H54 (cell line): Measurements from ENCODE around the gene CFAP61.
"Not testable (repeated sequence)": the region's sequence is repeated elsewhere in the genome, so short reads cannot be mapped to it uniquely, and the experiment has no call there.

Experiments
- DNase-seq: peaks from one replicate; pipeline ENCODE4 v3.0.0; 2011; ENCODE audit warnings: low spot score, mixed read lengths; ENCODE audit not compliant: insufficient read length
- FAIRE-seq: peaks from 3 replicates; lab custom pipeline; 2011; peaks lifted over from hg19 to GRCh38; lab: Jason Lieb, UNC
- POLR2A ChIP-seq: IDR thresholded peaks from 2 replicates; pipeline ENCODE4 v1.6.1; 2011; ENCODE audit warnings: low read depth, mild to moderate bottlenecking, low read length

CFAP61 gene

DNA sequence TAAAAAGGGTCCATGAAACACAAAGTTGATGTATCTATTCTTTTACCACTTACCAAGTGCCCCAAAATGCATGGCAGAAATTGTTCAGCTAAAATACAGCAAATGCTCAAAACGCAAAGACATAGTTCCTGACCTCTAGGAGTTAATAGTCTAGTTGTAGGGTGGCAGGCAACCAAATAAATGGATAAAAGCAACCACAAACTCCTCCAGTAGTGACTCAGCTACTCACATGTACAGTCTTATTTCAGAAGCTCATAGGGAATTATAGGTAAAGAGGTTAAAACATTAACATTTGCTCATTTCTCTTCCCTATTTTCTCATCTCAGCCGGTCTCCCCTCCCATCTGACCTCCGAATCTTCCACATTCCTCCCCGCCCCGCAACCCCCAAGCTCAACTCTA, 171.6 kb downstream of the CFAP61 start:
- FAIRE-seq (no peak), DNase-seq (no peak)
- TF ChIP-seq POLR2A, result no peak

DNA sequence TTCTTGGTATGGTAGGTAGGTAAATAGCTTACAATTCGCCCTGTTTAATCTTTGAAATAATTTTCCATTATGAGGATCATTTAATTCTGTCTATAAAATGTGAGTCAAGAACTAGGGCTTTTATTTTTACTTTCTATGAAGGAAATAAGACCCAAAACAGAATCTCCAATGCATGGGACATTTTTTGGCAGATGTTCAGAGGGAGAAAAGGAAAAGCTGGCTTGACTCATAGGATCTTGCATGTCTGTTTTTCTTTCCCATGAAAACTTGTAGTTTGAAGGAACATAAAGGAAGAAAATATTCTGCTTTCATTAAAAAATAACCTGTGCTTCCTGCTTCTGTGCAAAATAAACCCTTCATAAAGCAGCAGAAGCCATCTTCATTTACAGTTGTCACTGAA, 172.5 kb downstream of the CFAP61 start:
- DNase-seq (no peak), FAIRE-seq (no peak)
- no peak for TF ChIP-seq POLR2A

DNA sequence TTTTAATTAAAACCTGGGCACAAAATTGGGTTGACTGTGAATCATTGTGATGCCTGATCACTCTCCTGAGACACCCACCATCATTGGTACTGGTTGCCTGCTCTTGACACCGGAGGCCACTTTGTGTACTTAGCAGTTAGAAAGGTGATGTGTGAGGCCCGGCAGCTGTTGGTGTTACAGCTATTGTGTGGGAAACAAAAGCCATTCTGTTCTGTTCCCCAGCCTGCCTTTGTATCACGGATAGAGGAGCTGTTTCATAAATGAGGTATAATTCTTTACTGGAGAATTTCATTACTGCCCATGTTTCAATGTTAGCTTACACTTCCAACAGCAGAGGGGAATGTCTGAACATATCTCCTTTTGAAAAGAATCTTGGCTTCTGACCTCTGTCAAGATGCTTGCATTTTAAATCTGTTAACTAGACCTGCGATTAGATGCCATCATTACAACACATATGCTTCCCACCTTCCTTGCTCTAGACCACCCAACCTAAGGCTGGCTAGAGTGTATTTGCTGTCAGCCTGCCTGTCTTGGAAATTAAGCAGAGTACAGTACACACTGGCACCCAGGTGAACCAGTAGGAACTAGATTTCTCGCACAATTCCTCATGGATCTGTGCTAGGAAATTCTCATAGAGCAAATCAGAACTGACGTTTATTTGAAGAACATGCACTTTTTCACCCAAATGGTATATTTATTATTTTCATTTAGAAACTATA, 173.2 kb downstream of the CFAP61 start:
- FAIRE-seq (no peak), DNase-seq (no peak)
- TF ChIP-seq POLR2A, result no peak

DNA sequence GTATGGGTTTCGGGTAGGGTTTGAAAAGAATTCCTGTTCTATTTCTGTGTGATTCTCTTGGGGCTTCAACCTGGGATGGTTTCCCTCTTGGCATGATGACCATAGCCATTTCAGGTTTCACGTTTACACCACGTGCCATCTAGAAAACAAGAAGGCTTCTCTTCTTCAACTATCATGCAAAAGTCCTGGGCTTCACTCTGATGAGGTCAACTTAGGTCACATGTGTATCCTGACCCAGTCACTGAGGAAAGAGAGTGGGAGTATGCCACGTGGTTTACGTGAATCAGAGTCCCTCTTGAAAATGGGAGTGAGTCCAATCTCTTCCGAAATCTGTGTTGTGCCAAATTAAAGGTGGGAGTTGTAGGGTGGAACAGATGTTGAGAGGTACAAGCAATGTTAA, 174.2 kb downstream of the CFAP61 start:
- no peak for DNase-seq
- TF ChIP-seq POLR2A, result no peak
- no peak for FAIRE-seq

- TF ChIP-seq POLR2A, result no peak
- DNase-seq (no peak), FAIRE-seq (no peak)
Measured at GRCh38 chr20:20227013-20227571, 174.8 kb downstream of the CFAP61 start.

- FAIRE-seq, result no peak
- no peak for DNase-seq
- no peak for TF ChIP-seq POLR2A
Measured at GRCh38 chr20:20228351-20228750, 176.0 kb downstream of the CFAP61 start.

DNA sequence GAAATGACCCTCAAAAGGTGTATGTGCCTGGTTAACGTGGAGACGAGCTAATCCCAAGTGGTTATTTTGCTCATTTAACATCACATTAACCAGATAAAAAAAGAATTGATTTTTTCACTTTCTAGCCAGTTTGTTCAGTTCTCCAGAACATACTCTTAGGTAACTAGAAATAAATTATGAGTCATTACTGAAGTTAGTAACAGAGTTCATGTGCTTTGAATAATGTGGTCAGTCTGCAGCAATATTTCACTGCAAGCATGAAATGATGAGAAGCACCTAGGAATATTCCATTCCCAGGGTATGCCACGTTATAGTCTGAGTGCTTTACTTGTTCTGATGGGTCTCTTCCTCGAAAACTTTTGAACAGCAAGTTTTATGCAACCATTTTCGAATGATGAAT, 177.3 kb downstream of the CFAP61 start:
- DNase-seq, result no peak
- FAIRE-seq, result no peak
- TF ChIP-seq POLR2A, result no peak

GRCh38 chr20:20230741-20231140, 178.4 kb downstream of the CFAP61 start:
- FAIRE-seq (no peak), DNase-seq (no peak)
- no peak for TF ChIP-seq POLR2A

GRCh38 chr20:20231528-20232298, 179.4 kb downstream of the CFAP61 start:
- DNase-seq, result no peak
- FAIRE-seq, result no peak
- no peak for TF ChIP-seq POLR2A

DNA sequence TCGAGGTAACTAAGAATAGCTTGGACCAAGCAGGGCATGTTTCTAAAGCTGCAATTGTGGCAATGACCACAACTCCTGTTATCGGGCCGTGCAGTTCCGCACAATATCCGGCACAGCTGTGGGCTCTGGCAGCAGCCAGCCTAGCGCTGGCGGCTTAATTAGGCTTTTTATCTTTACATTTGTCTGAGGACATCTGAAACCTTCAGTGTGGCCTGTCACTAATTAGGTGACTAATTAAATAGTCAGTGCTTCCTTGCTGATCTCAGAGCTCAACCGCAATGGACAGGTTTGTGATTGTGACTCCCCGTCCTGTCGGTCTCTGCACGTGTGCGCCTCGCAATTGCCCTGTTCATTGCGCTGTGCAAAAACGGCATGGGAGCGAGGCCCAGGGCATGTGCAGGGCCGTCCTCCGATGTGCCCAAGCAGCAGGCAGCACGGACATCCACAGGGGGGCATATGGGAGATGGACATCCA, 180.7 kb downstream of the CFAP61 start:
- no peak for DNase-seq
- no peak for FAIRE-seq
- no peak for TF ChIP-seq POLR2A

DNA sequence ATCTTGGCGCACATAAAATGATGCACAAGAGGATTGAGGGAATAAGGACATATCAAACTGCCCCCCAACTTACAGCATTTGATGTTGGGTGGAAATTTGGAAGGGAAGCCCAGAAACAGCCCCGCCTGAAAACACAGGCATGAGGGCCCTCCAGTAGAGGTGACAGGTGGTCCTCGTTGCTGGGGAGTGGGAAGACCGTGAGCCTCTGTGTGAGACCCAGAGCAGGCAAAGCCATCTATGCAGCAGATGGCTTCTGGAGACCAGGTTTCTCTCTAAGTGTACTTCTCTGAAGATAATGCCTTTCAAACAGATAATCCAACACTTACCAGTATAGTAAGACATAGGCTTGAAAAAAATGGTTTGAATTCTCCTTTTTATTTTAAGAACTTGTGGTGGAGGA, 183.3 kb downstream of the CFAP61 start:
- no peak for TF ChIP-seq POLR2A
- FAIRE-seq (no peak), DNase-seq (no peak)

- DNase-seq (peak; percentile 35), FAIRE-seq (no peak)
- TF ChIP-seq POLR2A, result no peak
Measured at GRCh38 chr20:20237093-20237959, 185.0 kb downstream of the CFAP61 start.

GRCh38 chr20:20241976-20242375, 189.6 kb downstream of the CFAP61 start:
- TF ChIP-seq POLR2A, result no peak
- no peak for DNase-seq
- FAIRE-seq, result no peak

DNA sequence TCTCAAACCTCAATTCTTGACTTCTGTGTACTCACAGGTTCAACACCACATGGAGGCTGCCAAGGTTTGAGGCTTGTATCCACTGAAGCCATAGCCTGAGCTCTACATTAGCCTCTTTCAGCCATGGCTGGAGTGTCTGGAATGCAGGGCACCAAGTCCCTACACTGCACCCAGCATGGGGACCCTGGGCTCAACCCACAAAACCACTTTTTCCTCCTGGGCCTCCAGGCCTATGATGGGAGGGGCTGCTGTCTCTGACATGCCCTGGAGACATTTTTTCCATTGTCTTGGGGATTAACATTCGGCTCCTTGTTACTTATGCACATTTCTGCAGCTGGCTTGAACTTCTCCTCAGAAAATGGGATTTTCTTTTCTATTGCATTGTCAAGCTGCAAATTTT, 192.1 kb downstream of the CFAP61 start:
- not testable (repeated sequence) for DNase-seq

More for the DNA sequence above, 192.1 kb downstream of the CFAP61 start:
- not testable (repeated sequence) for FAIRE-seq
